Endothelial cell (in vitro differentiated cells): ENCODE data around the gene KMT2A. TPM values are rescaled to one million over a fixed set of nuclear protein-coding genes. Genes with fewer than 3 reads are reported as not detected.

ENCODE experiments used
- DNase-seq: peaks from one replicate; pipeline ENCODE4 v3.0.0; 2021; ENCODE audit warnings: low spot score
- H3K27ac Mint-ChIP-seq: one replicate; pipeline ENCODE4 v1.8.0; 2021; ENCODE audit warnings: mixed read lengths, inconsistent platforms; ENCODE audit not compliant: unreplicated experiment
- H3K27me3 Mint-ChIP-seq: one replicate; pipeline ENCODE4 v1.8.0; 2021; ENCODE audit warnings: mild to moderate bottlenecking, moderate library complexity, mixed read lengths, inconsistent platforms; ENCODE audit not compliant: unreplicated experiment
- H3K36me3 Mint-ChIP-seq: one replicate; pipeline ENCODE4 v1.8.0; 2021; ENCODE audit warnings: mild to moderate bottlenecking, low read depth, mixed read lengths, inconsistent platforms; ENCODE audit not compliant: unreplicated experiment
- H3K4me1 Mint-ChIP-seq: one replicate; pipeline ENCODE4 v1.8.0; 2021; ENCODE audit warnings: mild to moderate bottlenecking, mixed read lengths, inconsistent platforms; ENCODE audit not compliant: unreplicated experiment
- H3K4me3 Mint-ChIP-seq: one replicate; pipeline ENCODE4 v1.8.0; 2021; ENCODE audit warnings: mild to moderate bottlenecking, mixed read lengths, inconsistent platforms; ENCODE audit not compliant: unreplicated experiment
- H3K9me3 Mint-ChIP-seq: one replicate; pipeline ENCODE4 v1.8.0; 2021; ENCODE audit warnings: mixed read lengths, inconsistent platforms; ENCODE audit not compliant: unreplicated experiment
- CTCF ChIP-seq: fragments of 200-600 bp; sonication (generic); IDR thresholded peaks from one replicate; pipeline ENCODE4 v1.5.0; 2021; ENCODE audit warnings: antibody characterized with exemption; ENCODE audit not compliant: unreplicated experiment
- total RNA-seq: library from RNA; stranded (reverse); fragmentation: NEBNext Ultra II Directional; extraction: Animal tissue kit (Norgen Biotek cat#: 25700); gene quantifications from one replicate; pipeline ENCODE4 v1.2.1, GENCODE V29; 2021; ENCODE audit not compliant: unreplicated experiment

KMT2A gene
- total RNA-seq, 1 donor from 2014 or later: 104 TPM

- Mint-ChIP-seq H3K4me3 (no peak overlapping the region), H3K27ac (no peak overlapping the region), H3K27me3 (no peaks in the 10 kb centered on the region), H3K36me3 (peaks cover 34% of the 10 kb centered on the region), H3K4me1 (no peaks in the 10 kb centered on the region), H3K9me3 (no peaks in the 10 kb centered on the region)
- no peak for DNase-seq
- no peak for TF ChIP-seq CTCF
Observed at GRCh38 chr11:118484405-118484804, 48.1 kb downstream of the KMT2A start.

GRCh38 chr11:118485273-118485672, 49.0 kb downstream of the KMT2A start:
- Mint-ChIP-seq H3K27ac (no peak overlapping the region), H3K4me3 (no peak overlapping the region), H3K36me3 (peaks cover 36% of the 10 kb centered on the region), H3K9me3 (no peaks in the 10 kb centered on the region), H3K27me3 (no peaks in the 10 kb centered on the region), H3K4me1 (no peaks in the 10 kb centered on the region)
- TF ChIP-seq CTCF: peak; percentile 23
- DNase-seq: no peak

- Mint-ChIP-seq H3K9me3 (no peaks in the 10 kb centered on the region), H3K4me1 (no peaks in the 10 kb centered on the region), H3K27me3 (no peaks in the 10 kb centered on the region), H3K27ac (no peak overlapping the region), H3K4me3 (no peak overlapping the region), H3K36me3 (peaks cover 30% of the 10 kb centered on the region)
- peak; percentile 81 for TF ChIP-seq CTCF
- DNase-seq: peak; percentile 75
Observed at GRCh38 chr11:118488480-118489109, 52.3 kb downstream of the KMT2A start.

GRCh38 chr11:118491041-118491440, 54.7 kb downstream of the KMT2A start:
- TF ChIP-seq CTCF: no peak
- H3K36me3 Mint-ChIP-seq: peaks cover 31% of the 10 kb centered on the region
- no peaks in the 10 kb centered on the region for H3K4me1 Mint-ChIP-seq
- no peak for DNase-seq
- no peaks in the 10 kb centered on the region for H3K27me3 Mint-ChIP-seq
- H3K27ac Mint-ChIP-seq: no peak overlapping the region
- no peaks in the 10 kb centered on the region for H3K9me3 Mint-ChIP-seq
- no peak overlapping the region for H3K4me3 Mint-ChIP-seq

GRCh38 chr11:118497831-118498230, 61.5 kb downstream of the KMT2A start:
- H3K4me3 Mint-ChIP-seq: no peak overlapping the region
- H3K27ac Mint-ChIP-seq: no peak overlapping the region
- no peak for DNase-seq
- no peaks in the 10 kb centered on the region for H3K9me3 Mint-ChIP-seq
- no peak for TF ChIP-seq CTCF
- H3K4me1 Mint-ChIP-seq: no peaks in the 10 kb centered on the region
- H3K27me3 Mint-ChIP-seq: no peaks in the 10 kb centered on the region
- H3K36me3 Mint-ChIP-seq: peaks cover 51% of the 10 kb centered on the region
